Endothelial cell of umbilical vein (primary cell): ENCODE measurements around the gene SMAD6. TPM values are rescaled to one million over a fixed set of nuclear protein-coding genes. Genes with fewer than 3 reads are reported as not detected.

ENCODE experiments used
- BruUV-seq: library from RNA; stranded (reverse); fragments of 400-500 nt; replicated peaks from 2 replicates; lab custom pipeline; 2021; lab: Mats Ljungman, UMichigan
- CTCF ChIA-PET: fragments of 300-600, 350-600 bp; sonication (Branson Sonifier 250); formaldehyde crosslinking; loops from one replicate; lab custom pipeline; 2021; ENCODE audit warnings: antibody characterized with exemption, inconsistent platforms; lab: Charles Lee
- POLR2A ChIA-PET: fragments of 300-600, 350-600 bp; sonication (Branson Sonifier 250); formaldehyde crosslinking; loops from one replicate; lab custom pipeline; 2021; ENCODE audit warnings: antibody characterized with exemption, inconsistent platforms; lab: Charles Lee
- DNase-seq: peaks from one replicate; pipeline ENCODE4 v3.0.0-alpha.2; 2011; ENCODE audit warnings: low read depth, low spot score
- FAIRE-seq: peaks from 2 replicates; lab custom pipeline; 2011; peaks lifted over from hg19 to GRCh38; lab: Jason Lieb, UNC
- H2AFZ ChIP-seq: 2 replicates; pipeline ENCODE4 v1.6.0; 2012; ENCODE audit warnings: low read depth, low read length, control low read depth, inconsistent platforms
- H3K27ac ChIP-seq: 2 replicates; pipeline ENCODE4 v1.5.1; 2011; ENCODE audit warnings: low read depth, mild to moderate bottlenecking, control low read depth, low read length, moderate library complexity; ENCODE audit not compliant: insufficient read depth
- H3K27me3 ChIP-seq, 2 experiments: 2 replicates each; pipeline versions ENCODE4 v1.6.0 to v1.6.1; 2011; ENCODE audit warnings: low read length in 2 of 2, mixed read lengths in 1 of 2; ENCODE audit not compliant: control insufficient read depth in 2 of 2, insufficient read depth in 2 of 2
- H3K36me3 ChIP-seq, 2 experiments: 2 replicates in 1 of 2; 3 replicates in 1 of 2; pipeline ENCODE4 v1.5.1; 2011; ENCODE audit warnings: low read length in 2 of 2, mild to moderate bottlenecking in 1 of 2, moderate library complexity in 1 of 2; ENCODE audit not compliant: control insufficient read depth in 2 of 2, insufficient read depth in 2 of 2; ENCODE audit errors: extremely low read depth in 1 of 2
- H3K4me1 ChIP-seq: 3 replicates; pipeline ENCODE4 v1.5.1; 2011; ENCODE audit warnings: mild to moderate bottlenecking, low read length; ENCODE audit not compliant: control insufficient read depth, insufficient read depth; ENCODE audit errors: extremely low read depth
- H3K4me2 ChIP-seq: 2 replicates; pipeline ENCODE4 v1.6.1; 2011; ENCODE audit warnings: low read length, control low read depth, mixed read lengths; ENCODE audit not compliant: insufficient read depth
- H3K4me3 ChIP-seq, 3 experiments: fragments of 200-600 bp in 1 of 3; sonication (generic), shearing (Covaris generic) in 1 of 3; replicated peaks in 1 of 3; 2 replicates each; pipeline ENCODE4 v1.5.1; 2011 to 2016; ENCODE audit warnings: control low read depth in 3 of 3, low read length in 3 of 3, mild to moderate bottlenecking in 2 of 3, inconsistent platforms in 1 of 3, low read depth in 1 of 3, moderate library complexity in 1 of 3; ENCODE audit not compliant: insufficient read depth in 1 of 3
- H3K79me2 ChIP-seq: 2 replicates; pipeline ENCODE4 v1.6.0; 2012; ENCODE audit warnings: low read length, inconsistent platforms; ENCODE audit not compliant: control insufficient read depth, insufficient read depth
- H3K9ac ChIP-seq: replicated peaks from 2 replicates; pipeline ENCODE3; 2011; ENCODE audit warnings: low read length, control low read depth; ENCODE audit not compliant: insufficient read depth; ENCODE audit errors: extremely low read depth
- H3K9me1 ChIP-seq: replicated peaks from 3 replicates; pipeline ENCODE4 v1.6.0; 2011; ENCODE audit warnings: mild to moderate bottlenecking, low read length; ENCODE audit not compliant: control insufficient read depth, insufficient read depth; ENCODE audit errors: extremely low read depth
- H3K9me3 ChIP-seq: replicated peaks from 2 replicates; pipeline ENCODE4 v1.5.1; 2012; ENCODE audit warnings: low read length, inconsistent platforms; ENCODE audit not compliant: control insufficient read depth, insufficient read depth
- H4K20me1 ChIP-seq: replicated peaks from 2 replicates; pipeline ENCODE3; 2011; ENCODE audit warnings: mild to moderate bottlenecking, low read length; ENCODE audit not compliant: control insufficient read depth, insufficient read depth; ENCODE audit errors: extremely low read depth
- EZH2 ChIP-seq: IDR thresholded peaks from 2 replicates; pipeline ENCODE4 v1.6.1; 2012; ENCODE audit warnings: borderline replicate concordance, low read depth, mild to moderate bottlenecking, moderate library complexity, low read length, inconsistent platforms; ENCODE audit not compliant: severe bottlenecking
- FOS ChIP-seq: IDR thresholded peaks from 2 replicates; pipeline ENCODE4 v1.6.1; 2011; ENCODE audit warnings: mild to moderate bottlenecking, low read length, moderate library complexity, borderline replicate concordance; ENCODE audit not compliant: insufficient read depth
- GATA2 ChIP-seq: IDR thresholded peaks from 2 replicates; pipeline ENCODE4 v1.7.0; 2011; ENCODE audit warnings: low read depth, mild to moderate bottlenecking, moderate library complexity, mixed read lengths, low read length; ENCODE audit not compliant: insufficient read length, insufficient read depth
- JUN ChIP-seq: IDR thresholded peaks from 2 replicates; pipeline ENCODE4 v1.6.1; 2011; ENCODE audit warnings: borderline replicate concordance, low read depth; ENCODE audit not compliant: insufficient read length, insufficient read depth
- MYC ChIP-seq: IDR thresholded peaks from one replicate; pipeline ENCODE4 v1.6.1; 2011; ENCODE audit warnings: mild to moderate bottlenecking, low read depth, low read length
- POLR2A ChIP-seq: IDR thresholded peaks from 2 replicates; pipeline ENCODE4 v1.6.1; 2012; ENCODE audit warnings: low read depth, mild to moderate bottlenecking, control low read depth, low read length
- dilution Hi-C: fragments of 300-500 bp; cut with MboI; formaldehyde crosslinking; loops from one replicate; pipeline ENCODE4 v1.15.0; 2019; ENCODE audit warnings: low sequenced_read_pairs; ENCODE audit not compliant: extremely low pct_ligation_motif_present
- intact Hi-C: fragments of 100-400 bp; cut with micrococcal nuclease; formaldehyde crosslinking; loops from one replicate; pipeline ENCODE4 v1.10.0; 2022
- polyA plus RNA-seq, 4 experiments: library from polyadenylated mRNA; depleted of rRNA in 3 of 4; stranded (reverse) in 3 of 4; unstranded in 1 of 4; fragments of >200 nt; gene quantifications; 2 replicates each; pipeline versions ENCODE4 v1.2.1 to v1.2.3, GENCODE V29; 2011 to 2012; ENCODE audit warnings: missing spikeins in 1 of 4
- total RNA-seq: library from RNA; stranded (reverse); gene quantifications from 2 replicates; pipeline ENCODE4 v1.2.3, GENCODE V29; 2021
- TF ChIP-seq, protein P1 (sequence below), 2 donors: IDR thresholded peaks; 1 replicate in 1 of 2; 2 replicates in 1 of 2; pipeline ENCODE4 v1.5.1; 2011; ENCODE audit warnings: low read length in 2 of 2, mild to moderate bottlenecking in 2 of 2, moderate library complexity in 2 of 2, control low read depth in 1 of 2, inconsistent platforms in 1 of 2, low read depth in 1 of 2; ENCODE audit not compliant: insufficient read depth in 1 of 2; ENCODE audit errors: extremely low read depth in 1 of 2

The SMAD6 gene
- total and polyA plus RNA-seq, 2 donors (not counting 3 experiments of a cell fraction or from before 2014, with no cell fraction given): 7.3 to 12.5 TPM

DNA sequence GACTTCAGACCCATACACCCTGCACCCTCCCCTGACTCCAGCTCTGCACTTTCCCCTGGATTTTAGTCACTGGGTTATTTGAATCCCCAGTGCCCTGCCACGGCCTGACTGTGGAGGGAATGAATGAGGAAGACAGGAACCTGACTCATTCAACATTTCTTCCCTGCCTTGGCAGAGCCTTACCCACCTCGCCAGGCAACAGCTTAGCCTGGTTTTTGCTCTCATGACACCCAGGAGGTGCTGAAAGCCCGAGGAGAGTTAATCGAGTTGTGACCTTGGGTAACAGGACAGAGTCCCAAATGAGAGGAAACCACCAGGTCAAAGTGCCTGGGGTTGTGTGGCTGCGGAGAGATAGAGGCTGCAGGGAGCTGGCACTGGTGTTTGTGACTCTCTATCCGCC lies 128.3 kb downstream of the SMAD6 start:
- H3K79me2 ChIP-seq: no peaks in the 10 kb centered on the region
- no peak overlapping the region for H3K27ac ChIP-seq
- no peaks in the 10 kb centered on the region for H3K27me3 ChIP-seq
- peak; percentile 48 for DNase-seq
- H3K4me2 ChIP-seq: no peak overlapping the region
- no TSS peak for BruUV-seq
- ChIA-PET POLR2A (interaction anchor here (1.3 kb wide), 1 partner anchor 20 kb away, joined by 3 read pairs; no protein-coding TSS in a partner anchor), CTCF (interaction anchor here (0.9 to 1.8 kb wide), 9 partner anchors 8 to 237 kb away, joined by 3 to 8 read pairs (median 3); no protein-coding TSS in a partner anchor)
- dilution Hi-C loops: no loop called here
- peaks cover 8% of the 10 kb centered on the region for H3K4me1 ChIP-seq
- TF ChIP-seq GATA2 (no peak), MYC (no peak), JUN (no peak), FOS (peak; percentile 55), POLR2A (no peak), EZH2 (no peak)
- TF ChIP-seq, protein P1, sequence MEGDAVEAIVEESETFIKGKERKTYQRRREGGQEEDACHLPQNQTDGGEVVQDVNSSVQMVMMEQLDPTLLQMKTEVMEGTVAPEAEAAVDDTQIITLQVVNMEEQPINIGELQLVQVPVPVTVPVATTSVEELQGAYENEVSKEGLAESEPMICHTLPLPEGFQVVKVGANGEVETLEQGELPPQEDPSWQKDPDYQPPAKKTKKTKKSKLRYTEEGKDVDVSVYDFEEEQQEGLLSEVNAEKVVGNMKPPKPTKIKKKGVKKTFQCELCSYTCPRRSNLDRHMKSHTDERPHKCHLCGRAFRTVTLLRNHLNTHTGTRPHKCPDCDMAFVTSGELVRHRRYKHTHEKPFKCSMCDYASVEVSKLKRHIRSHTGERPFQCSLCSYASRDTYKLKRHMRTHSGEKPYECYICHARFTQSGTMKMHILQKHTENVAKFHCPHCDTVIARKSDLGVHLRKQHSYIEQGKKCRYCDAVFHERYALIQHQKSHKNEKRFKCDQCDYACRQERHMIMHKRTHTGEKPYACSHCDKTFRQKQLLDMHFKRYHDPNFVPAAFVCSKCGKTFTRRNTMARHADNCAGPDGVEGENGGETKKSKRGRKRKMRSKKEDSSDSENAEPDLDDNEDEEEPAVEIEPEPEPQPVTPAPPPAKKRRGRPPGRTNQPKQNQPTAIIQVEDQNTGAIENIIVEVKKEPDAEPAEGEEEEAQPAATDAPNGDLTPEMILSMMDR (IDR thresholded peaks at IDR 0.05; ENCODE audit: extremely low read depth in 1 of 2, insufficient read depth in 1 of 2, low read depth in 1 of 2, low read length in 2 of 2): no peak
- intact Hi-C loops: no loop called here
- no peak overlapping the region for H2AFZ ChIP-seq
- H3K9ac ChIP-seq: no peak overlapping the region
- H4K20me1 ChIP-seq: no peaks in the 10 kb centered on the region
- no peaks in the 10 kb centered on the region for H3K9me1 ChIP-seq
- H3K4me3 ChIP-seq: no peak overlapping the region
- no peaks in the 10 kb centered on the region for H3K9me3 ChIP-seq
- FAIRE-seq: peak; percentile 78
- H3K36me3 ChIP-seq: no peaks in the 10 kb centered on the region
